Mesendoderm (in vitro differentiated cells): ENCODE data around the gene TACC3.

ENCODE experiments used
- DNase-seq: peaks from one replicate; pipeline ENCODE4 v3.0.0; 2013
- H2AK5ac ChIP-seq: 2 replicates; pipeline ENCODE4 v1.6.1; 2013; ENCODE audit warnings: low read length, inconsistent platforms
- H2BK120ac ChIP-seq: 2 replicates; pipeline ENCODE4 v1.6.1; 2013; ENCODE audit warnings: low read depth, mild to moderate bottlenecking, low read length, moderate library complexity, mixed read lengths
- H2BK15ac ChIP-seq: replicated peaks from 2 replicates; pipeline ENCODE4 v1.6.1; 2013; ENCODE audit warnings: low read depth, mild to moderate bottlenecking, moderate library complexity
- H2BK5ac ChIP-seq: 2 replicates; pipeline ENCODE4 v1.6.1; 2013; ENCODE audit warnings: low read length, inconsistent platforms
- H3K18ac ChIP-seq: 2 replicates; pipeline ENCODE4 v1.6.1; 2013; ENCODE audit warnings: mild to moderate bottlenecking, low read length, mixed read lengths
- H3K23ac ChIP-seq: one replicate; pipeline ENCODE4 v1.6.1; 2013; ENCODE audit warnings: low read length
- H3K27ac ChIP-seq: 2 replicates; pipeline ENCODE4 v1.5.1; 2013; ENCODE audit warnings: low read depth, mild to moderate bottlenecking, inconsistent platforms, low read length, moderate library complexity
- H3K27me3 ChIP-seq: 2 replicates; pipeline ENCODE4 v1.6.1; 2013; ENCODE audit warnings: low read length, control low read depth, mild to moderate bottlenecking, inconsistent platforms; ENCODE audit not compliant: insufficient read depth, poor library complexity
- H3K36me3 ChIP-seq: 2 replicates; pipeline ENCODE4 v1.6.1; 2013; ENCODE audit warnings: low read length, inconsistent platforms; ENCODE audit not compliant: control insufficient read depth, insufficient read depth
- H3K4ac ChIP-seq: one replicate; pipeline ENCODE4 v1.6.1; 2013; ENCODE audit warnings: low read depth, mild to moderate bottlenecking, low read length, moderate library complexity
- H3K4me1 ChIP-seq: 2 replicates; pipeline ENCODE4 v1.6.1; 2013; ENCODE audit warnings: low read depth, low read length, inconsistent platforms; ENCODE audit not compliant: control insufficient read depth
- H3K4me2 ChIP-seq: 2 replicates; pipeline ENCODE4 v1.6.1; 2013; ENCODE audit warnings: low read length
- H3K4me3 ChIP-seq: 2 replicates; pipeline ENCODE4 v1.5.1; 2013; ENCODE audit warnings: mild to moderate bottlenecking, low read length
- H3K56ac ChIP-seq: one replicate; pipeline ENCODE4 v1.6.1; 2013; ENCODE audit warnings: low read length
- H3K79me1 ChIP-seq: 2 replicates; pipeline ENCODE4 v1.6.1; 2013; ENCODE audit warnings: low read length, inconsistent platforms
- H3K79me2 ChIP-seq: 2 replicates; pipeline ENCODE4 v1.6.1; 2013; ENCODE audit warnings: mild to moderate bottlenecking, low read length; ENCODE audit not compliant: control insufficient read depth, insufficient read depth
- H3K9ac ChIP-seq: 2 replicates; pipeline ENCODE4 v1.6.1; 2013; ENCODE audit warnings: low read length, inconsistent platforms
- H4K5ac ChIP-seq: one replicate; pipeline ENCODE4 v1.6.1; 2013; ENCODE audit warnings: low read length
- H4K8ac ChIP-seq: one replicate; pipeline ENCODE4 v1.6.1; 2013; ENCODE audit warnings: low read depth, mild to moderate bottlenecking, control low read depth, low read length, moderate library complexity
- WGBS: extraction: QIAGEN DNeasy Blood & Tissue Kit; methylation state at CpG from one replicate; pipeline ENCODE4 v1.1.7; 2013; ENCODE audit warnings: low lambda C conversion rate, missing lambda C conversion rate; ENCODE audit not compliant: insufficient coverage; ENCODE audit errors: extremely low coverage; 5-methylcytosine and 5-hydroxymethylcytosine counted together

The TACC3 gene

DNA sequence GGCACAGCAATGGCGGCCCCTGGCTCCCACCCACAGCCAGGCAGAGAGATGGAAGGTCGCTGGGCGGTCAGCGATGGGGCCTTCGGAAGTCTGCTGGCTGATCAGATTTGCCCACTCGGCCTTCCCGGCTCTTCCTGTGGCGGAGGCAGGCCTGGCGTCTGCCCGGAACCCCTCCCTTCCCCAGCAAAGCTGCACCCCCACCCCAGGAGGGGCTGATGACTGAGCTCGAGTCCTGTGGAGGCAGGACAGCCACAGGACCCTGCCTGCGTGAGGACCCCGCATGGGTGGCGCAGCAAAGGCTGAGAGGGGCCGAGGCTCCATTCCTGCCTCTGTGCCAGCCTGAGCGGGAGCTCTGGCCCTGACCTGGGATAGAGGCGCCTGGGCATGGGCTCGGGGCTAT, 34.8 kb downstream of the TACC3 start:
- Histone ChIP-seq H3K4me3 (no peak overlapping the region), H3K23ac (no peak overlapping the region), H3K4me2 (no peak overlapping the region), H4K5ac (no peak overlapping the region), H2BK120ac (no peak overlapping the region), H2BK5ac (no peak overlapping the region), H3K56ac (no peak overlapping the region), H3K79me2 (no peaks in the 10 kb centered on the region), H3K4ac (no peak overlapping the region), H3K18ac (no peak overlapping the region), H3K36me3 (no peaks in the 10 kb centered on the region), H3K27ac (no peak overlapping the region), H4K8ac (no peak overlapping the region), H2AK5ac (no peak overlapping the region), H3K4me1 (no peaks in the 10 kb centered on the region), H3K9ac (no peak overlapping the region), H2BK15ac (no peak overlapping the region), H3K27me3 (no peaks in the 10 kb centered on the region), H3K79me1 (no peaks in the 10 kb centered on the region)
- WGBS = no CpG with 5 or more reads among the region's 18 CpGs
- no peak for DNase-seq

DNA sequence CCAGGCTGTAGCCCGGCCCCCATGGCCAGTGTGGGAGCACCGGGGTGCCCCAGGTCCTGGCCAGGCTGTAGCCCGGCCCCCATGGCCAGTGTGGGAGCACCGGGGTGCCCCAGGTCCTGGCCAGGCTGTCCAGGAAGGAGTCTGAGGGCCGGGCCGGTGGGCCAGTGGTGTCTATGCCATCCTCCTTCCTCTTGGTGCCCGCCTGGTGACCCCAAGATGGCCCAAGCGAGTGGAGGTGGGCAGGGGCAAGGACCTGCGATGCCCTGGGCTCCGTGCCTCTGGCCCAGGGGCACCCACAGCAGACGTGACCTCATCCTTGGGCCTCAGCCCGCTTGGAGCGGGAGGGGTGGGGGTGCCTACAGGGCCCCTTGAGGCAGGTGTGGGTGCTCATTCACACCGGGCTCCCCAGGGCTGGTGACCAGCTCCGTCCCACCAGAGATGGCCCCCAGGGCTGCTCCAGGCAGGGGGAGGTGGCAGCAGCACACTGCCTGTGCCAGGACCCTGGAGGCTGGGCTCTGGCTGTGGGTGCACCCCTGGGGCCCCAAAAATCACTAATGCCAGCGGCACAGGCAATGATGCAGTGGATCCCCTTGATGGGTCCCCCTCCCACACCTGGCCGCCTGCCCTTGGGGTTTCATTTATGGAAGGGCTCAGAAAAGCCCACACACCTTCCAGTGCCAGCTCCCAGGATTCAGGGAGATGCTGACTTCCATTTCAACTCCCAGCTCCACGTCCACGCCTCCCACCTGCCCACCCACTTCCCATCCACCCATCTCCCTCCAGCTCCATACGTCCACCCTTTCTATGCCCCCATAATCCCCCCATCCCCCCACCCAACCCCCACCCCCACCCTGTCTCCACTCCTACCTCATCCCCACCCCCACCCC, 35.8 kb downstream of the TACC3 start:
- Histone ChIP-seq H3K4me3 (no peak overlapping the region), H4K8ac (no peak overlapping the region), H3K4me1 (no peaks in the 10 kb centered on the region)

DNA sequence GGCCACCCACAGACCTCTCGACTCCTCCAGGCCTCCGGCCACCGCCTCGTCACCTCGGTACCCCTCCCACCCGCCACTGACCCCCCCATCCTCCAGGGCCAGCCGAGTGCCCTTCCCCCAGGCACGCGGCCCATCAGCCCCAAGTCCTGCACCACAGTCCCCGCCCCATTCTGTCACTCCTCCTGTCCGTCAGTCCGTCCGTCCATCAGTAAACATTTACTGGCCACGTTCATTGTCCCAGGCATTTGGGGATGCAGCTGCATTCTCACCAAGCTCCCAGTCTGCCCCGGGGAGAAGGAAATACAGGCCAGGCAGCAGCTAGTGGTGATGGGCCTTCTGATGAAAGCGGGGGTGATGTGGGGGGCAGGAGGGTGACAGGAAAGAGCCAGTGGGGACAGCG, 36.5 kb downstream of the TACC3 start:
- Histone ChIP-seq H2BK15ac (no peak overlapping the region), H2AK5ac (no peak overlapping the region), H3K27me3 (no peaks in the 10 kb centered on the region), H3K36me3 (no peaks in the 10 kb centered on the region), H3K23ac (no peak overlapping the region), H3K9ac (no peak overlapping the region), H3K79me2 (no peaks in the 10 kb centered on the region), H2BK120ac (no peak overlapping the region), H3K4me2 (no peak overlapping the region), H3K4me3 (no peak overlapping the region), H3K56ac (no peak overlapping the region), H3K18ac (no peak overlapping the region), H3K79me1 (no peaks in the 10 kb centered on the region), H3K4ac (no peak overlapping the region), H4K8ac (no peak overlapping the region), H3K27ac (no peak overlapping the region), H2BK5ac (no peak overlapping the region), H4K5ac (no peak overlapping the region), H3K4me1 (no peaks in the 10 kb centered on the region)
- DNase-seq = no peak
- no CpG with 5 or more reads among the region's 17 CpGs for WGBS

More for the DNA sequence above, 35.8 kb downstream of the TACC3 start:
- no peak overlapping the region for H4K5ac ChIP-seq
- H3K79me2 ChIP-seq = no peaks in the 10 kb centered on the region
- no peak overlapping the region for H2AK5ac ChIP-seq
- no peak overlapping the region for H3K9ac ChIP-seq
- no peak overlapping the region for H3K4me2 ChIP-seq
- no peak overlapping the region for H3K56ac ChIP-seq
- no peak overlapping the region for H2BK15ac ChIP-seq
- no peaks in the 10 kb centered on the region for H3K79me1 ChIP-seq
- H3K4ac ChIP-seq = no peak overlapping the region
- H3K18ac ChIP-seq = no peak overlapping the region
- no peak overlapping the region for H2BK5ac ChIP-seq
- no peaks in the 10 kb centered on the region for H3K27me3 ChIP-seq
- H3K23ac ChIP-seq = no peak overlapping the region
- no peaks in the 10 kb centered on the region for H3K36me3 ChIP-seq
- no peak overlapping the region for H3K27ac ChIP-seq
- no peak for DNase-seq
- no peak overlapping the region for H2BK120ac ChIP-seq
- WGBS = no CpG with 5 or more reads among the region's 20 CpGs

DNA sequence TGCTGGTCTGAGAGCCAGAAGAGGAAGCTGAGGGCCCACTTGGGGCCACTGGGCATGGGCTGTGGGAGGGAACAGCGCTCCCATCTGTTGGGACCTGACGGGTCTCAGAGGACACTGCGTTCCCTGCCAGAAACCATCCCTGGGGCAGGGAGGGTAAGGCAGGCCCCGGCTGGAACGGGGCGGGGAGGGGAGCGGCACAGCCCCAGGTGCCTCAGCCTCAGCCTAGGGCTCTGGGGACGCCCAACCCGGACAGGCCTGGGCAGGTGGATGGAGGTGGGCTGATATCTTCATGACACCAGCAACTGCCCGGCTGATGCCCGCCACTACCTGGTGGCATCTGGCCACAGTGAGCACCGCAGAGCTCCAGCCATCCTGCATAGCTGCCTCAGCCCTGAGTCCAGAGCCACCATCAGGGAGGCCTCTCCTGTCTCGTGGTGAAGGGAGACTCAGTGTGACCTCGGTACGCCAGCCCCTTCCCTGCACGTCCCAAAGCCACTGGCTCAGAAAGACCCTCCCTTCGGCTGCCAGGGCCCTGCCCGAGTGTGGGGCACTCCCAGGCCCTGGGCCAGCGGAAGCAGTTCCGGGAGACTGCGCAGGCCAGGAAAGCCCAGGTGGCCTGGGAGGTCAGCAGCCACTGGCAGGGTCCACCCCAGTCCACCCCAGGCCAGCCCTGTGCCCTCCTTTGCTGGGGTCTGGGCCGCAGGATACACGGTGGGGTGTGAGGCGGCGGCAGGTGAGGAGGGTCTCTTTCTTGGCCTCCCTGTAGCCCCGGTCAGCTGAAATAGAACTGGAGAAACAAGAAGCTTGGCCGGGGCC, 37.2 kb downstream of the TACC3 start:
- H3K9ac ChIP-seq = no peak overlapping the region
- no peak overlapping the region for H3K4me2 ChIP-seq
- no peak overlapping the region for H2BK120ac ChIP-seq
- no peaks in the 10 kb centered on the region for H3K4me1 ChIP-seq
- no peaks in the 10 kb centered on the region for H3K36me3 ChIP-seq
- H4K5ac ChIP-seq = no peak overlapping the region
- no peak overlapping the region for H3K27ac ChIP-seq
- no peaks in the 10 kb centered on the region for H3K79me2 ChIP-seq
- no peak overlapping the region for H2AK5ac ChIP-seq
- H3K56ac ChIP-seq = no peak overlapping the region
- no peak overlapping the region for H2BK5ac ChIP-seq
- no peak overlapping the region for H3K4me3 ChIP-seq
- whole genome bisulfite sequencing = no CpG with 5 or more reads among the region's 27 CpGs
- H3K79me1 ChIP-seq = no peaks in the 10 kb centered on the region
- no peak overlapping the region for H2BK15ac ChIP-seq
- no peaks in the 10 kb centered on the region for H3K27me3 ChIP-seq
- no peak overlapping the region for H3K4ac ChIP-seq
- no peak overlapping the region for H3K18ac ChIP-seq
- H4K8ac ChIP-seq = no peak overlapping the region
- DNase-seq = no peak
- no peak overlapping the region for H3K23ac ChIP-seq

DNA sequence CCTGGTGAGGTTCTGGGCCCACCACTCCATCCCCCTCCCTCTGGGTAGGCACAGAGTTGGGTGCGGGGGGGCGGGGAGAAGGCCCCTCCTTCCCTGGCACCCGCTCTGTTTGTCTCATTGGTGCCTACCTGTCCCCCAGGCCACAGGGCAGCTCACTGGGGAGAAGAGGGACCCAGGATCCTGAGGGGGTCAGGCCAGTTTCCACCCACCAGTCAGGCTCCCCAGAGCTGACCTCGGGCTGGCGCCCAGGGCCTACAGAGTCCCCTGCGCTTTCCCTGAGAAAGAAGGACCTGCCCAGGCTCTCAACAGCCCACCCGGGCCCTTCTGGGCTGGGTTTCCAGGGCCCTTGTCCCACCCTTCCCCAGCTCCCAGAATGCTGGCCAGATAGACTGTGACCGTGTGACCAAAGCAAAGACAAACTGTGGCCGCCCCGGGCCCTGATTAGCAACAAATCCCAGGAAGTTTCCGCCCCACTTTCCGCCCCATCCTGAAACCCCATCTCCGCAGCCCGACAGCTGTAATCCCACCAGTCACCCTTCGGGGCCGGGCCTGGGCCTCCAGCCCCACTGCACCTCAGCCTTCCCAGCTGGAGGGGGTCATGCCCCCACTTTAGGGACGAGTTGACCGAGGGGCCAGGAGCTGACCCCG, 38.0 kb downstream of the TACC3 start:
- no peak overlapping the region for H4K5ac ChIP-seq
- H3K23ac ChIP-seq = no peak overlapping the region
- no peak overlapping the region for H3K27ac ChIP-seq
- no peak overlapping the region for H4K8ac ChIP-seq
- DNase-seq = no peak
- H2BK5ac ChIP-seq = no peak overlapping the region
- H3K79me2 ChIP-seq = no peaks in the 10 kb centered on the region
- no peak overlapping the region for H2BK15ac ChIP-seq
- no peak overlapping the region for H3K4ac ChIP-seq
- H3K4me1 ChIP-seq = no peaks in the 10 kb centered on the region
- H3K4me3 ChIP-seq = no peak overlapping the region
- no peak overlapping the region for H3K18ac ChIP-seq
- H2BK120ac ChIP-seq = no peak overlapping the region
- no peak overlapping the region for H3K56ac ChIP-seq
- H3K9ac ChIP-seq = no peak overlapping the region
- no peak overlapping the region for H2AK5ac ChIP-seq
- H3K36me3 ChIP-seq = no peaks in the 10 kb centered on the region
- H3K79me1 ChIP-seq = no peaks in the 10 kb centered on the region
- H3K27me3 ChIP-seq = no peaks in the 10 kb centered on the region
- no CpG with 5 or more reads among the region's 19 CpGs for WGBS
- no peak overlapping the region for H3K4me2 ChIP-seq
